Esophagus squamous epithelium (tissue), 5 donors: ENCODE measurements around the gene NDUFS4. TPM values are rescaled to one million over a fixed set of nuclear protein-coding genes. Genes with fewer than 3 reads are reported as not detected.
A peak's percentile ranks its signal among the peaks of the same experiment; 100 is the strongest.

Experiments
- DNase-seq: peaks from one replicate; lab custom pipeline; 2025; lab: John Stamatoyannopoulos, UW
- H3K27ac ChIP-seq, 4 donors: fragments of 200-600 bp; sonication (generic); one replicate each; pipeline ENCODE4 v1.5.1; 2016 to 2019; ENCODE audit warnings: mild to moderate bottlenecking in 1 of 4
- H3K27me3 ChIP-seq, 4 donors: fragments of 200-600 bp; sonication (generic); 1 replicate in 3 of 4; 2 replicates in 1 of 4; pipeline versions ENCODE4 v1.5.1 to v1.6.0; 2017 to 2021; ENCODE audit warnings: antibody characterized with exemption in 1 of 4
- H3K36me3 ChIP-seq, 3 donors: fragments of 200-600 bp; sonication (generic); one replicate each; pipeline ENCODE4 v1.5.1; 2016 to 2019
- H3K4me1 ChIP-seq, 3 donors: fragments of 200-600 bp; sonication (generic); one replicate each; pipeline ENCODE4 v1.5.1; 2017 to 2019
- H3K4me3 ChIP-seq, 4 donors: fragments of 200-600 bp; sonication (generic); 1 replicate in 3 of 4; 2 replicates in 1 of 4; pipeline ENCODE4 v1.5.1; 2016 to 2019; ENCODE audit warnings: mild to moderate bottlenecking in 2 of 4, moderate library complexity in 1 of 4
- H3K9me3 ChIP-seq, 3 donors: fragments of 200-600 bp; sonication (generic); one replicate each; pipeline ENCODE4 v1.5.1; 2016 to 2019
- CTCF ChIP-seq, 6 experiments: fragments of 450-650 bp in 4 of 6; fragments of 200-600 bp in 2 of 6; sonication (generic) in 2 of 6; IDR thresholded peaks; one replicate each; pipeline ENCODE4 v1.5.1; 2016 to 2019; ENCODE audit warnings: antibody characterized with exemption in 6 of 6, mild to moderate bottlenecking in 4 of 6, moderate library complexity in 4 of 6
- POLR2A ChIP-seq, 4 donors: fragments of 450-650 bp; IDR thresholded peaks; one replicate each; pipeline ENCODE4 v1.6.1; 2017; ENCODE audit warnings: antibody characterized with exemption in 4 of 4, mild to moderate bottlenecking in 4 of 4, moderate library complexity in 3 of 4
- WGBS, 2 donors: methylation state at CpG; one replicate each; pipeline ENCODE4 v1.1.5; 2018; 5-methylcytosine and 5-hydroxymethylcytosine counted together
- intact Hi-C: fragments of 100-400 bp; cut with DNase I; formaldehyde crosslinking; loops from one replicate; pipeline ENCODE4 v1.15.0; 2022
- total RNA-seq, 4 donors: library from RNA; depleted of rRNA; stranded (reverse); fragments of >200 nt; gene quantifications; one replicate each; pipeline ENCODE4 v1.1.0, GENCODE V29; 2016
- donor health status: DM: yes; HTN: yes; CAD: no.

NDUFS4 gene
- total RNA-seq, 4 donors from 2014 or later = 70.8 to 129 (median 89.8) TPM

- no peak for TF ChIP-seq CTCF (IDR thresholded peaks at IDR 0.05)
- TF ChIP-seq POLR2A (IDR thresholded peaks at IDR 0.05) = no peak
- intact Hi-C loops = no loop called here
- DNase-seq = no peak
- Histone ChIP-seq H3K4me3 (no peak overlapping the region), H3K27ac (no peak overlapping the region), H3K36me3 (peaks cover 0 to 6% (median 0%) of the 10 kb centered on the region in 3 donors), H3K9me3 (no peaks in the 10 kb centered on the region), H3K4me1 (no peaks in the 10 kb centered on the region), H3K27me3 (no peaks in the 10 kb centered on the region)
- WGBS, 2 donors = 76 to 91% methylated on average over 4 of the region's 4 CpGs
These were observed 21.8 kb downstream of the NDUFS4 start for GRCh38 chr5:53582225-53582624.

- intact Hi-C loops = no loop called here
These were observed 30.3 kb downstream of the NDUFS4 start for GRCh38 chr5:53590759-53591158.

DNA sequence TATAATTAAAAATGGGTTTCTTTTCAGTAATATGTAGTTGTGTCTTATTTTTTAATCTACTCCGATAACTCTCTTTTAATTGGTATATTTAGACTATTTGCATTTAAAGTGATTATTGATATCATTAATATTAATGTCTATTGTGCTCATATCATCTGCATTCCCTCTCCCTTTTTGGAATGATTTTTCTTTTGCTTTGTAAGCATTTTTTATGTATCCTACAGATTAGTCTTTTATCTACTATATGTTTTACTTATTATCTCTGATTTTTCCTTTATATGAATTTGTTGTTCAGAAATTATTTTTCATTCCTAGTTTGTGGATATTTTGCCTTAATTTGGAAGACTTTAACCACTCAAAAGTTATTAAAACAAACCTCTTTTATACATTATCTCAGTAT, 34.0 kb downstream of the NDUFS4 start:
- TF ChIP-seq POLR2A (IDR thresholded peaks at IDR 0.05) (no peak), CTCF (IDR thresholded peaks at IDR 0.05) (no peak)
- no peak overlapping the region for H3K4me3 ChIP-seq
- no peak overlapping the region for H3K27ac ChIP-seq
- intact Hi-C loops = no loop called here
- 96% methylated on average over 1 of the region's 1 CpG for WGBS, 2 donors
- H3K9me3 ChIP-seq = no peaks in the 10 kb centered on the region
- peaks cover 0 to 15% (median 3%) of the 10 kb centered on the region in 3 donors for H3K4me1 ChIP-seq
- DNase-seq = no peak
- no peaks in the 10 kb centered on the region for H3K36me3 ChIP-seq
- no peaks in the 10 kb centered on the region for H3K27me3 ChIP-seq

More at GRCh38 chr5:53590759-53591158, 30.3 kb downstream of the NDUFS4 start:
- TF ChIP-seq CTCF (IDR thresholded peaks at IDR 0.05) (no peak), POLR2A (IDR thresholded peaks at IDR 0.05) (no peak)
- Histone ChIP-seq H3K4me3 (no peak overlapping the region), H3K4me1 (peaks cover 0 to 15% (median 3%) of the 10 kb centered on the region in 3 donors), H3K9me3 (no peaks in the 10 kb centered on the region), H3K36me3 (no peaks in the 10 kb centered on the region), H3K27me3 (no peaks in the 10 kb centered on the region), H3K27ac (no peak overlapping the region)
- 88 to 89% methylated on average over 1 of the region's 1 CpG for WGBS, 2 donors
- DNase-seq = no peak

GRCh38 chr5:53597894-53598293, 37.5 kb downstream of the NDUFS4 start:
- no peak overlapping the region for H3K27ac ChIP-seq
- intact Hi-C loops = no loop called here
- 73 to 79% methylated on average over 4 of the region's 4 CpGs for WGBS, 2 donors

GRCh38 chr5:53601570-53601969, 41.1 kb downstream of the NDUFS4 start:
- H3K36me3 ChIP-seq = peaks cover 0 to 29% (median 0%) of the 10 kb centered on the region in 3 donors
- WGBS, 2 donors = 42 to 55% methylated on average over 5 of the region's 5 CpGs
- H3K4me3 ChIP-seq = no peak overlapping the region
- DNase-seq = no peak
- H3K27me3 ChIP-seq = no peaks in the 10 kb centered on the region
- H3K4me1 ChIP-seq = peaks cover 0 to 22% (median 0%) of the 10 kb centered on the region in 3 donors
- peak overlapping the region in 1 of 4 donors; percentile 22 for H3K27ac ChIP-seq
- no peaks in the 10 kb centered on the region for H3K9me3 ChIP-seq
- TF ChIP-seq POLR2A (IDR thresholded peaks at IDR 0.05) (no peak), CTCF (IDR thresholded peaks at IDR 0.05) (no peak)
- intact Hi-C loops = no loop called here

More at GRCh38 chr5:53597894-53598293, 37.5 kb downstream of the NDUFS4 start:
- TF ChIP-seq POLR2A (IDR thresholded peaks at IDR 0.05) = no peak
- Histone ChIP-seq H3K4me1 (peaks cover 0 to 15% (median under 1%) of the 10 kb centered on the region in 3 donors), H3K27me3 (no peaks in the 10 kb centered on the region), H3K9me3 (no peaks in the 10 kb centered on the region), H3K4me3 (no peak overlapping the region), H3K36me3 (no peaks in the 10 kb centered on the region)
- no peak for DNase-seq
